ENCODE data around the gene LINC01488.

DNA sequence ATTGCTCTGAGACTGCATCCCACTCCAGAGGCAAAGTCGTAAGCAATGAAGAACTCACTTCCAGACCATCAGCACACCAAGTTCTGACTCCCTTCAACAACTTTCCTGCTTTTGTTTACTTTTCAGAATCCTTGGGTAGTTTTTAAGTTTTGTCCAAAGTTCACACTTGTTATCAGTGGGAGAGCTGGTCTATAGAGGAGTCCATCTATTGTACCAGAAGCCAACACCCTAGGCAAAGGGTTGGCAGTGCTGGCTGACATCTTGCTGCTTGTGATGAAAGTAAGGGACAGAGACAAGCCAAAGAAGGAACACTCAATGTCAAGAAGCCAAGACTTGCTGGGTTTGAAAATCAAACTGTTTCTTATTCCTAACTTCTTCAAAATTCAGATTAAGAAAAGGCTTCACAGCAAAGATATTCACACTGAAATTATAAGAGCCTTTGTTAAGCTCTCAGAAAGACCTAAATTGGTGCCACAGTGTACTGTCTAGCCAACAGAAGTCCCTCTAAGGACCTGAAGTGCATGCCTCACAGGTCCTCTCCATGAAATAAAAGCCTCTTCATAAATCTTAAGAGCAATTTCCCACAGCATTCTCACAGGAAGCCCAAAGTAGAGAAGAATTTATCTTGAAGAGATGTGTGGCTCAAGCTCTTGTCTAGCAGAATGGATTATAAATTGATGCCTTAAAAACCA is 21.5 kb upstream of the LINC01488 start:
- TF ChIP-seq, protein P1, sequence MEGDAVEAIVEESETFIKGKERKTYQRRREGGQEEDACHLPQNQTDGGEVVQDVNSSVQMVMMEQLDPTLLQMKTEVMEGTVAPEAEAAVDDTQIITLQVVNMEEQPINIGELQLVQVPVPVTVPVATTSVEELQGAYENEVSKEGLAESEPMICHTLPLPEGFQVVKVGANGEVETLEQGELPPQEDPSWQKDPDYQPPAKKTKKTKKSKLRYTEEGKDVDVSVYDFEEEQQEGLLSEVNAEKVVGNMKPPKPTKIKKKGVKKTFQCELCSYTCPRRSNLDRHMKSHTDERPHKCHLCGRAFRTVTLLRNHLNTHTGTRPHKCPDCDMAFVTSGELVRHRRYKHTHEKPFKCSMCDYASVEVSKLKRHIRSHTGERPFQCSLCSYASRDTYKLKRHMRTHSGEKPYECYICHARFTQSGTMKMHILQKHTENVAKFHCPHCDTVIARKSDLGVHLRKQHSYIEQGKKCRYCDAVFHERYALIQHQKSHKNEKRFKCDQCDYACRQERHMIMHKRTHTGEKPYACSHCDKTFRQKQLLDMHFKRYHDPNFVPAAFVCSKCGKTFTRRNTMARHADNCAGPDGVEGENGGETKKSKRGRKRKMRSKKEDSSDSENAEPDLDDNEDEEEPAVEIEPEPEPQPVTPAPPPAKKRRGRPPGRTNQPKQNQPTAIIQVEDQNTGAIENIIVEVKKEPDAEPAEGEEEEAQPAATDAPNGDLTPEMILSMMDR (IDR thresholded peaks at IDR 0.05; ENCODE audit: low read depth, low read length, poor library complexity, severe bottlenecking), result no peak
- TF ChIP-seq EZH2phosphoT487 (IDR thresholded peaks at IDR 0.05; ENCODE audit: borderline replicate concordance, low read length), result no peak

All from DOHH2 (cell line).